ENCODE data around the gene SMTNL2.

GRCh38 chr17:4631836-4632580 is 47.7 kb downstream of the SMTNL2 start:
- TF ChIP-seq, protein P1, sequence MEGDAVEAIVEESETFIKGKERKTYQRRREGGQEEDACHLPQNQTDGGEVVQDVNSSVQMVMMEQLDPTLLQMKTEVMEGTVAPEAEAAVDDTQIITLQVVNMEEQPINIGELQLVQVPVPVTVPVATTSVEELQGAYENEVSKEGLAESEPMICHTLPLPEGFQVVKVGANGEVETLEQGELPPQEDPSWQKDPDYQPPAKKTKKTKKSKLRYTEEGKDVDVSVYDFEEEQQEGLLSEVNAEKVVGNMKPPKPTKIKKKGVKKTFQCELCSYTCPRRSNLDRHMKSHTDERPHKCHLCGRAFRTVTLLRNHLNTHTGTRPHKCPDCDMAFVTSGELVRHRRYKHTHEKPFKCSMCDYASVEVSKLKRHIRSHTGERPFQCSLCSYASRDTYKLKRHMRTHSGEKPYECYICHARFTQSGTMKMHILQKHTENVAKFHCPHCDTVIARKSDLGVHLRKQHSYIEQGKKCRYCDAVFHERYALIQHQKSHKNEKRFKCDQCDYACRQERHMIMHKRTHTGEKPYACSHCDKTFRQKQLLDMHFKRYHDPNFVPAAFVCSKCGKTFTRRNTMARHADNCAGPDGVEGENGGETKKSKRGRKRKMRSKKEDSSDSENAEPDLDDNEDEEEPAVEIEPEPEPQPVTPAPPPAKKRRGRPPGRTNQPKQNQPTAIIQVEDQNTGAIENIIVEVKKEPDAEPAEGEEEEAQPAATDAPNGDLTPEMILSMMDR (IDR thresholded peaks at IDR 0.05): no peak
- no peak for TF ChIP-seq POLR2A (IDR thresholded peaks at IDR 0.05)
